BE2C (cell line): ENCODE measurements around the gene COL6A2.

Source experiments
- DNase-seq: peaks from one replicate; pipeline ENCODE4 v3.0.0-alpha.2; 2020
- H3K27me3 ChIP-seq: fragments of 250-450 bp; sonication (Bioruptor Pico); 2 replicates; pipeline ENCODE4 v1.5.1; 2020; ENCODE audit warnings: mild to moderate bottlenecking
- H3K36me3 ChIP-seq: fragments of 250-450 bp; sonication (Bioruptor Pico); 2 replicates; pipeline ENCODE4 v1.5.1; 2020; ENCODE audit warnings: mild to moderate bottlenecking
- H3K4me1 ChIP-seq: fragments of 250-450 bp; sonication (Bioruptor Pico); 2 replicates; pipeline ENCODE4 v1.5.1; 2020
- H3K4me3 ChIP-seq: 2 replicates; pipeline ENCODE4 v1.5.1; 2011; ENCODE audit warnings: low read depth, low read length
- H3K9me3 ChIP-seq: fragments of 250-450 bp; sonication (Bioruptor Pico); 2 replicates; pipeline ENCODE4 v1.5.1; 2020
- TF ChIP-seq, protein P1 (sequence below): IDR thresholded peaks from 2 replicates; pipeline ENCODE4 v1.5.1; 2012; ENCODE audit warnings: mild to moderate bottlenecking, low read depth, low read length

The COL6A2 gene

DNA sequence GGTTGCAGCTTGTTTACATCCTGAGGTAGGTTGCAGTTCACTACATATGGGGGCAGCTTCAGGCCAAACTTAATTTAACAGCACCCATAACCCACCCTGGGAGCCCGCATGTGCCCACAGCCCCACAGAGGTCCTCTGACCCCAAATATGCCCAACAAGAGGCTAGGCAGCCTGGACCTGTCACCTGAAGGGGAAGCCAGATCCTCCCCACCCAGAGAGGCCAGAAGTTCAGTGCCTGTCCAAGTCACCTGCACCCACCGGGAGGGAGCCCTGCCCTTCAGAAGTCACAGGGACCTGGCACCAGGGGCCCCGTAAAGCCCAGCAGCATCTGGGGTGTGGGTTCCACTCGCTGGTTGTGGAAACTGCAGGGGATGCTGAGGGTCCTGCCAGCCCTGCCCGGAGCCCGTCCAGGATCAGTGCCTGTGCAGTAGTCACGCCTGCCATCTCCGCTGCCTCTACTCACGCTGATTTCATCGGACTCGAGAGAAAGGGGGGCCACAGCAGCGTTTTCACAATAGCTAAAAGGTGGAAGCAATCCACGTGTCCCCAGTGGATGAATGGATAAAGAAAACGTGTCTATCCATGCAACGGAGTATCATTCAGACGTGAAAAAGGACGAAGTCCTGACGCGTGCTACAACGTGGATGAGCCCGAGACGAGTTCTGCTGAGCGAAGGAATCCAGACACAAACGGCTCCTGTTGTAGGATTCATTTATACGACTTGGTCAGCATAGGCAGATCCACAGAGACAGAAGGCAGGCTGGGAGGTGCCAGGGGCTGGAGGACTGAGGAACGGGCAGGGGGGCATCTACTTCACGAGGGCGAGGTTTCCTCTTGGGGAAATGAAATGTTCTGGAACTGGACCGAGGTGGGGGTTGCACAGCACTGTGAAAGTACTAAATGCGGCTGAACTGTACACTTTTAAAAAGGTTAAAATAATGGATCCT lies 33.9 kb upstream of the COL6A2 start:
- TF ChIP-seq, protein P1, sequence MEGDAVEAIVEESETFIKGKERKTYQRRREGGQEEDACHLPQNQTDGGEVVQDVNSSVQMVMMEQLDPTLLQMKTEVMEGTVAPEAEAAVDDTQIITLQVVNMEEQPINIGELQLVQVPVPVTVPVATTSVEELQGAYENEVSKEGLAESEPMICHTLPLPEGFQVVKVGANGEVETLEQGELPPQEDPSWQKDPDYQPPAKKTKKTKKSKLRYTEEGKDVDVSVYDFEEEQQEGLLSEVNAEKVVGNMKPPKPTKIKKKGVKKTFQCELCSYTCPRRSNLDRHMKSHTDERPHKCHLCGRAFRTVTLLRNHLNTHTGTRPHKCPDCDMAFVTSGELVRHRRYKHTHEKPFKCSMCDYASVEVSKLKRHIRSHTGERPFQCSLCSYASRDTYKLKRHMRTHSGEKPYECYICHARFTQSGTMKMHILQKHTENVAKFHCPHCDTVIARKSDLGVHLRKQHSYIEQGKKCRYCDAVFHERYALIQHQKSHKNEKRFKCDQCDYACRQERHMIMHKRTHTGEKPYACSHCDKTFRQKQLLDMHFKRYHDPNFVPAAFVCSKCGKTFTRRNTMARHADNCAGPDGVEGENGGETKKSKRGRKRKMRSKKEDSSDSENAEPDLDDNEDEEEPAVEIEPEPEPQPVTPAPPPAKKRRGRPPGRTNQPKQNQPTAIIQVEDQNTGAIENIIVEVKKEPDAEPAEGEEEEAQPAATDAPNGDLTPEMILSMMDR, result no peak
- Histone ChIP-seq H3K36me3 (no peaks in the 10 kb centered on the region), H3K9me3 (peaks cover 14% of the 10 kb centered on the region), H3K27me3 (no peaks in the 10 kb centered on the region), H3K4me1 (no peaks in the 10 kb centered on the region), H3K4me3 (no peak overlapping the region)
- no peak for DNase-seq

DNA sequence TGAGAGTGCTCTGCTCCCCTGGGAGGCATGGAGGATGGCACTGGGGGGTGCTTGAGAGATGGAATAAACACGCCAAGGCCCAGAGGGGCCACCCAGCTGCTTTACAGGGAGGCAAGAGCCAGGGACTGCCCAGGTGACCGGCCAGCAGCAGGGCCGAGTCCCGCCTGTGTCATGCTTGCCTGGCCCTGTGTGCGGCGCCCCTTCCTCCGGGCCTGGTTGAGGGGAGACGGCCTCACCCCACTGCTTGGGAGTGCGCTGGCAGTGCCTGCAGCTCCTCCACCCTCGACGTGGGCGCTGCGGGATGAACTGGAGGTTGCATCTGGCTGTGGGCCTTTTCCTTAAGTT lies 33.1 kb upstream of the COL6A2 start:
- no peak for DNase-seq
- TF ChIP-seq, protein P1, result no peak
- H3K27me3 ChIP-seq, result no peaks in the 10 kb centered on the region
- no peak overlapping the region for H3K4me3 ChIP-seq
- H3K9me3 ChIP-seq, result peaks cover 13% of the 10 kb centered on the region
- no peaks in the 10 kb centered on the region for H3K4me1 ChIP-seq
- H3K36me3 ChIP-seq, result no peaks in the 10 kb centered on the region

DNA sequence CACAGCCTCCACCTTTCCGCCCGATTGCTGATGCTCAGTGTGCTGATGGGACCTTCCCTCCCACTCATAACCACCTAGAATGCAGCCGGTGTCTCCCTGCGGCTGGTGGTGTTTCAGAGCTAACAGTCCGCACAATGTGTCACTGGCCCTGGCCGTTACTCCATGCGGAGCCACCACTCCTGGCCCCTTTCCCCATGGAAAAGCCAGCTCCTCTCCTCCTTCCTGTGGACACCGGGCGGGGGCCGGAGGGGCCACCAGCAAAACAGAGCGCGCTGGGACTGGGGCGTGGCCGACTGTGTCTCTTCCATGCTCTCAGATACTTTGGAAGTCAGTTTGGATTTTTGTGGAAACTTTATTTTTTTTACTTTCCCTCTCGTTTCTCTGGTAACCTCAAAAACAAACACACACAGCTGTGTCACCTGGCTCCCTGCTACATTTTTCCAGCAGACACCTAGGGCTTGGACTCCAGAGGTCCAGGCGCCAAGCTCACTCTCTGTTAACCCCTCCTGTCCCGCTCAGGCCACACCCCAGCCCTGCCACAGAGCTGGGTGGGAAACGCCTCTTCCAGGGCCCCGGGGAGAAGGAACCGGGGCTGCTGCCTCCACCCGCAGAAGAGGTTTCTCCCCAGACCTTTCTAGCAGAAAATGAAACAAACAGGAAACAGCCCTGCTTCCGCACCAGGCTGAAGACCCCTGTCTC lies 32.5 kb upstream of the COL6A2 start:
- no peak for DNase-seq
- Histone ChIP-seq H3K9me3 (peaks cover 13% of the 10 kb centered on the region), H3K36me3 (no peaks in the 10 kb centered on the region), H3K4me3 (no peak overlapping the region), H3K27me3 (no peaks in the 10 kb centered on the region), H3K4me1 (no peaks in the 10 kb centered on the region)
- TF ChIP-seq, protein P1, result no peak

DNA sequence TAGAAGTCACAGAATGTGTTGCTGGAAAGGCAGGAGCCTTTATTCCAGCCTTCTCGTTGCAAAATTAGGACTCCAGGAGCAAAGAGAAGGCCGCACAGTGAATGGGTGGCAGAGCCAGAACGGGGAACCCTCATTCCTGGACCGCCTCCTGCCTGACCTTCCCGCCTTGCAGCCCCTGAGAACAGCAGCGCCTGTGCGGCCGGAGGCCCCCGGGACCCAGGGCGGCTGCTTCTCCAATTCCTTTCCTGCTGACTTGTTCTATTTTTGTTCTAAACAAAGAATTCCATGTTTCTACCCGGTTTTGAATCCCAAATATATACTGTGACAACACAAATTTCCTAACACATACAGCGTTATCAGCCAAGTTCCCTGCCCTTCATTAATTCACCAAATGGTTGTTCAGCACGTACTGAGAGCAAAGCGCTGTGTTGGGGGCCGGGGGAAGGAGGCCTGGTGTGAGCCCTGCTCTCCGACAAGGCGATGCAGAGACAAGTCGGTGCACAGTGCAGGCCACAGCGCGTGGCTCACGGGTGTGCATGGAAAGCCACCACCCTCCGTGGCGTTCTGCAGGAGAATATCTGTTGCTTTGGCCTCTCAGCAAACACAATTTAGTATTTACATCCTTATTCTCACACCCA lies 31.9 kb upstream of the COL6A2 start:
- TF ChIP-seq, protein P1, result no peak
- H3K36me3 ChIP-seq, result no peaks in the 10 kb centered on the region
- H3K9me3 ChIP-seq, result peaks cover 13% of the 10 kb centered on the region

DNA sequence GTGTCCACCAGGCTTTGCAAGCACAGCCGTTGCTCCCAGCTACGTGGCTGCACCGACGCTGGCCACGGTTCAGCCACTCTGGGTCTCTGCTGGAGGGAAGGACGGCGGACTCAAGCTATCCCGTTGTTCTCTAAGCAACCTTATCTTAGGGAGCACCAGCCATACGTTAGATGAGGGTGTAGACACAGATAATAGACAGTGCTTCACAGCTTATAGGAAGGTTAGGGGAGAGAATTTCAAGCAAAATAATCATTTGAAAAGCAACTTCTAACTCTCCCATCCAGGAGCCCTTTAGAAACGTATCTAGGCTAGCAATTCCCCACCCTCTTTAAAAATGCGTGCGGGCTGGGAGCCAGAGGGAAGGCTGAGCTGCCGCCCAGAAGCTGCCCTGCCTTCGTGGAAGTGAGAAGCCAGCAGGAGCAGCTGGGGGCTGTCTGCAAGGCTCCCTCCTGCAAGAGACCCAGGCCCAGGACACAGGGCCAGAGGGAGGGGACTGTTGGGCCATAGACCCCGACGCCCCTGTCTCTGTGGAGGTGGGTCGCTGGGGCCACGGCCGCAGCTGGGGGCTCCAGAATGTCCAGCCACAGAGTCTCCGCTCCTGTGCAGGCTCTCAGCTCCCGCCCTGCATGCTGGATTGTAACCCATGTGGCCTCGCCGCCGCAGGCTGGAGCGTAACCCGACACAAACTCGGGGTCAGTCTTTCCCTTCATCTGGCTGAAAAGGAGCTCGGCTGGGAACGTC lies 31.2 kb upstream of the COL6A2 start:
- TF ChIP-seq, protein P1, result no peak
- no peak for DNase-seq
- no peak overlapping the region for H3K4me3 ChIP-seq
- no peaks in the 10 kb centered on the region for H3K4me1 ChIP-seq
- H3K27me3 ChIP-seq, result no peaks in the 10 kb centered on the region
- H3K36me3 ChIP-seq, result no peaks in the 10 kb centered on the region
- peaks cover 13% of the 10 kb centered on the region for H3K9me3 ChIP-seq

More for the DNA sequence above, 31.9 kb upstream of the COL6A2 start:
- H3K4me3 ChIP-seq, result no peak overlapping the region
- DNase-seq, result no peak
- no peaks in the 10 kb centered on the region for H3K4me1 ChIP-seq
- no peaks in the 10 kb centered on the region for H3K27me3 ChIP-seq
